T47D (cell line): ENCODE data around the gene SPOCD1.

Experiments used
- DNase-seq, 2 experiments: peaks; one replicate each; pipeline versions ENCODE4 v3.0.0 to v3.0.0-alpha.2; 2011 to 2012; ENCODE audit warnings: low read depth in 1 of 2, low spot score in 1 of 2
- JUND ChIP-seq: IDR thresholded peaks from 2 replicates; pipeline ENCODE4 v1.6.1; 2012; ENCODE audit warnings: low read depth
- in situ Hi-C: cut with HindIII; loops from 2 replicates; pipeline ENCODE4 v1.10.0; 2016; ENCODE audit warnings: low sequenced_read_pairs, low pct_unique_long_range_greater_than_20kb

SPOCD1 gene

DNA sequence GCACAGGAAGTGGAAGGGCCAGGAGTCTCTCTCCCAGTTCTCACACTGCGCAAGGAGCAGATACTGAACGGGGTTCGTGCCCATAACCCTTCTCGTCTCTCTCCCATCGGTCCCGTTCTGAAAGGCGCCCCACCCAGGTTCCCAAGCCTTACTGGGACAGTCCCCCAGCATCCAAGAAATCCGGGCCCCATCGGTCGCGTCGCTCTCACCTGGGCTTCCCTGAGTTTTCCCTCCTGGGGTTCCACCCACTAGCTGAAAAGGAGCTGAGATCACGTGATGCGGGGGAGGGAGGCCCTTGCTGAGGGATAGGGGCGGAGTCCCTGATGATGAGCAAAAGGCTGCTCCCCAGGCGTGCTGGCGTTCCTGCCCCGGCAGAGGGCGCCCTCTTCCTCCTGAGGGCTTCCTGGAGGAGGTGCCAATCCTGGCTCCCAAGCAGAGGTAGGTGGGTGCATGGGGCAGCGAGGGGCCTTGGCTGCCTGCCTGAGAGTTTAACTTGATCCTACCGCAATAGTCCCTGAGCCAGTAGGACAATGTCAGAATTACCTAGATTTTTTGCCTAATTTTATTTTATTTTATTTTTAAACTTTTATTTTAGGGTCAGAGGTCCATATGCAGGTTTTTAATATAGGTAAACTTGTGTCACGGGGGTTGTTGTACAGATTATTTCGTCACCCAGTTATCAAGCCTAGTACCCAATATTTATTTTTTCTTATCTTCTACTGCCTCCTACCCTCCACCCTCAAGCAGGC is at the start of gene SPOCD1:
SPOCD1 (minus strand) TSS at position 271 of the 749 bp plus-strand sequence. CDS start 689 bp downstream, outside the sequence.
- in situ Hi-C loops: no loop called here
- peak; percentile 76 to 96 for DNase-seq
- no peak for TF ChIP-seq JUND

DNA sequence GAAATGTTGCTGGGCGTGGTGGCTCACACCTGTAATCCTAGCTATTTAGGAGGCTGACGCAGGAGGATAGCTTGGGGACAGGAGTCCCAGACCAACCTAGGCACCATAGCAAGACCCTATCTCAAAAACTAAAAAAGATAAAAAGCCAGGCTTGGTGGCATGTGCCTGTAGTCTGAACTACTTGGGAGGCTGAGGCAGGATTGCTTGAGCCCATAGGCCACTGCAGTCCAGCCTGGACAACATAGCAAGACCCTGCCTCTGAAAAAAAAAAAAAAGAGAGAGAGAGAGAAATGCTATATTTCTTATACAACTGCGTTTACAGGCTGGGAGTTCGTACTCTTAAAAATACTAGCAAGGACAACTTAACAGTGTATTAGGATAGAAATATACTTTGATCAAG is 46.2 kb upstream of the SPOCD1 start:
- in situ Hi-C loops: no loop called here
- DNase-seq: no peak
- TF ChIP-seq JUND: no peak

DNA sequence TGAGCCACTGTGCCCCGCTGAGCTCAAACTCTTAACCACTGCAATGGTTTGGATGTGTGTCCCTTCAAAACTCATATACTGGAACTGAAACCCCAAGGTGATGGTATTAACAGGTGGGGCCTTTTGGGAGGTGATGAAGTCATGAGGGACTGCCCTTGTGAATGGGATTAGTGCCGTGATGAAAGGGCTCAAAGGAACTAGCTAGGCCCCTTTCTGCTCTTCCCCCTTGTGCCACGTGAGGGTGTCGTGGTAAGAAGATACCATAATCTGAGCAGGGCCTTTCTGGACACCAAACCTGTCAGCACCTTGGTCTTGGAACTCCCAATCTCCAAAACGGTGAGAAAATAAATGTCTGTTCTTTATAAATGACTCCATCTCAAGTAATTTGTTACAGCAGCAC is 45.5 kb upstream of the SPOCD1 start:
- no peak for TF ChIP-seq JUND
- no peak for DNase-seq
- in situ Hi-C loops: no loop called here

DNA sequence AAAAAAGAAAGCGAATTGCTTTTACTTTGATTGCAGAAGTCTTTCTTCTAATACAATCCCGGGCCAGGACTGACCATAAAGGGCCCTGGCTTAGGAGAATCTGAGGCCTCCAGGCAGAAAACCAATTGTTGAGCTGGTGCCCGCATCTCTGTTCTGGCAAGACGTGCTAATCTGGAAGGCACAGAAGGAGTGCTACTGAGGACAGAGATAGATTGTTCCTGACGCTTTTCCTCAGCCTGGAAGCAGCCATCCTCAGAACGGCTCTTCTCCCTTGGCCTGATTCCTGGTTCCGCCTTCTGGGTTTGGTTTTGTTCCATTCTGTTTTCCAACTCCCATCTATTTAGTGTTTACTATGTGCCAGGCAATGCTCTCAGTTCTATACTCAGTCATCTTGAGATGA is 44.8 kb upstream of the SPOCD1 start:
- no peak for DNase-seq
- in situ Hi-C loops: no loop called here
- no peak for TF ChIP-seq JUND

DNA sequence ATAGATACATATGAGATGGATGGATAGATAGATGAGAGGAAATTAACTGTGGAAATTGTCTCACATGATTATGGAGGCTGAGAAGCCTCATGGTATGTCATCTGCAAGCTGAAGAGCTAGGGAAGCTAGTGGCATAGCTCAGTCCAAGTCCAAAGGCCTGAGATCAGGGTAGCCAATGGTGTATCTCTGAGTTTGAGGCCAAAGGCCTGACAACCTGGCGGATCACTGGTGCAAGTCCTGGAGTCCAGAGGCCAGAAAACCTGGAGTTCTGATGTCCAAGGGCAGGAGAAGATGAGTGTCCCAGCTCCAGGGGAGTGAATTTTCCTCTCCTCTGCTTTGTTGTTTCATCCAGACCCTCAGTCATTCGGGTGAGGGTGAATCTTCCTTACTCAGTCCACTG is 43.9 kb upstream of the SPOCD1 start:
- in situ Hi-C loops: no loop called here
- DNase-seq: no peak
- TF ChIP-seq JUND: no peak

DNA sequence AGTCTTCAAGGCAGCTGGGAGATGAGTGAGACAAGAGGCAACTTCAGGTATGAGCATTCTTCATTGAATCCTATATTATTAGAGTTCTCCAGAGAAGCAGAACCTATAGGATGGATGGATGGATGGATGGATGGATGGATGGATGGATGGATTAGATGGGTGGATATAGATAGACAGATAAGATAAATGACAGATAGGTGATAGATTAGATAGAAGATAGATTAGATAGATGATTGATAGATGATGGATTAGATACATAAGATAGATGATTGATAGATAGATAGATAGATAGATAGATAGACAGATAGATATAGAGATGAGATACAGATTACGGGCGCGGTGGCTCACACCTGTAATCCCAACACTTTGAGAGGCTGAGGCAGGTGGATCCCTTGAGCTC is 43.2 kb upstream of the SPOCD1 start:
- in situ Hi-C loops: no loop called here
- no peak for TF ChIP-seq JUND

DNA sequence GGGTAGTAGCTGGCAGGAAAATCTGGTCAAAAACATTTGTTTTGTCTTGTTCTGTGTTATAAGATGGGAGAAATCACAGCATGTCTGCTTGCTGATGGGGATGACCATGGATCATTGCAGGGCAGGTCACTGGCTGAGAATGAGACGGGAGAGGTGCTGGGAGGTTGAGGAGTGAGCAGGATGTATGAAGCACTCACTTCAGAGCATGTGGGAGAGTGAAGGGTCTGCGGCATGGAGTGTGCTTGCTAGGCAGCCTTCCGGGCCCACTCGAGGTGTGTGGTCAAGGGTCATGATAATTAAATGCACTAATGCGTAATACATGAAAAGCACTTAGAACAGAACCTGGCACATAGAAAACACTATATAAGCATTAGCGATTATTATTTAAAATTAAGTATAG is 42.0 kb upstream of the SPOCD1 start:
- in situ Hi-C loops: no loop called here

More for the DNA sequence above, 43.2 kb upstream of the SPOCD1 start:
- DNase-seq: no peak

DNA sequence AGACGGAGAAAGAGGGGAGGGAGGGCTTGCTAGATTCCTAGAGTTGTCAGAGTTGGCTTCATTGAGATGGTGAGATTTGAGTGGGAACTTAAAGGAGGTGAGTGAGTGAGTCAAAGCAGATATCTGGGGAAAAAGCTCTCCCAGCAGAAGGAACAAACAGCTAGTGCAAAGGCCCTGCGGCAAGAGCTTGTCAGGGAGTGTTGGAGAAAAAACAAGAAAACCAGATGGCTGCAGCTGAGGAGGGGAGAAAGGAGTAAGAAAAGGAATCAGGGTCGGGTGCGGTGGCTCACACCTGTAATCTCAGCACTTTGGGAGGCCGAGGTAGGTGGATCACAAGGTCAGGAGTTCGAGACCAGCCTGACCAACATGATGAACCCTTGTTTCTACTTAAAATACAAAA is 40.3 kb upstream of the SPOCD1 start:
- TF ChIP-seq JUND: no peak
- in situ Hi-C loops: no loop called here
- DNase-seq: no peak

More for the DNA sequence above, 42.0 kb upstream of the SPOCD1 start:
- no peak for DNase-seq
- no peak for TF ChIP-seq JUND

DNA sequence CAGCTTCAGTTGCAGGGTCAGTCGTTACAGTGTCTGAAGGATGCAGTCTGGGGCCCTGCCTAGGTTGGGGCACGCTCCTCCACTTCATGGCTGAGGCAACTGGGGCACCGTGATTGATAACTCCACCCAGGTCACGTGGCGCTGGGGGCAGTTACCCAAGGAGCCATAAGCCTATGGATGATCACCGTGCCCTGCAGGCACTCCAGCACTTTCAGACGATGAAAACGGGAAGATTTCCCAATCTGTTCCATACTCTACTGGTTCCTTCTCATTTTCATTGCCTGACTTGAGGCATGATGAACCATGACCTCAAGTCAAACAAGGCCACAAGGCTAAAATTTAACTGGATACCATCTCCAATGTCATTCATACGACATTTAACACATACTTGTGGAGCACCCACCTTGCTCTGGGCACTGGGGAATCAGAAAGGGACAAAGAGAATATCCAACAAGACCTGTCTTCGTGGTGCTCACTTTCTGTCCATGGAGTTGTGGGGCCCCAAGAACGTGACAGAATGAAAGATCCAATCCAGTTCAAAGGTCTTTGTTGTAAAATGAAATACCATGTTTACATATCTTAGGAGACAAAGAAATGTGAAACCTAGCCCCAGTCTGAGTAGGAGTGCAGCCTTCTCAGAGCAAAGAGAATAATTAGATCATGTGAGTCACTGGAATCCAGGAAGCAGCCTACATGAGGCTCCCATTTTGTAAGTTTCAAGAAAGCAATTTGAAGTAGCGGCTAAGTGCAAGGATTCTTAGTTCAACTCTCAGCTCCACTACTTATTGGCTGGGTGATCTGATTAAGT is 39.4 kb upstream of the SPOCD1 start:
- DNase-seq: peak in 1 of 2 experiments; percentile 45
- in situ Hi-C loops: no loop called here
- TF ChIP-seq JUND: no peak

DNA sequence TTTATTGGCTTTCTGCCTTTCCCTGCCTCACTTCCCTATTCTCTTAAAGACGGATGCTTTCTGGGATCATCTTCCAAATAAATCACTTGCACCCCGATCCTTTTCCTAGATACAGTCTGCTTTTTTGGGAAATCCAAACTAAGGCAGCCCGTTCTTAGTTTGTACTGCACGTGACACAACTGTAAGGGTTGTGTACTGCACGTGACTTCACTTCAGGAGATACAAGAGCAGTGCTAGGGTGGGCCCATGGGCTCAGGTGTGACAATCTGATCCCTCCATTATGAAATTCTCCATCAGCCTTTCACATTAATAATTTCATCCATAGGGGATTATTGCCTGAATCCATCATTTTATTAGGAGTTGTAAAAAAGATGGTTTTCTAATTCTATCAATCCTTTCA is 33.8 kb upstream of the SPOCD1 start:
- no peak for TF ChIP-seq JUND
- in situ Hi-C loops: no loop called here
- DNase-seq: no peak

DNA sequence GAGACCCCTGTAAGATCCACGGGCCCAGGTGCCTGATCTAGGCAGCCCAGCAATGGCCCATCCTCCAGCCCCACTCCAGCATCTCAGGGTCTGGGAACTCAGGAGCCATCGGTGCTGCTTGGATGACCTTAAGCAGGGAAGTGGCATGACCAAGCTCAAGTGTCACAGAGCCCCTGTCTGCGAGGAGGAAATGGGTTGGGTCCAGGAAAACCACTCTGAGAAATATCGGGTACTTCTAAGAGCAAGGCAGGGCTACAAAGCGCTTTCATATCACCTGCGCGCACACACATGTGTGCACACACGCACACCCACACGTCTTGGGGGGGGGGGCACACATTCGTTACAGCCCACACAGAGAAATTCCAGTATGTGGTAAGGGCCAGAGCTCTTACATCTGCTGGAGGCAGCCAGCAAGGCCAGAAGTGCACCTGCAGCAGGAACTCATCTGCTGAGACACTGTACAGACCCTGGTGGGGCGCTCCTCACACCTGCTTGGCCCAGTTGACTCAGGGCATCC is 32.6 kb upstream of the SPOCD1 start:
- no peak for DNase-seq
- in situ Hi-C loops: no loop called here
- TF ChIP-seq JUND: no peak

DNA sequence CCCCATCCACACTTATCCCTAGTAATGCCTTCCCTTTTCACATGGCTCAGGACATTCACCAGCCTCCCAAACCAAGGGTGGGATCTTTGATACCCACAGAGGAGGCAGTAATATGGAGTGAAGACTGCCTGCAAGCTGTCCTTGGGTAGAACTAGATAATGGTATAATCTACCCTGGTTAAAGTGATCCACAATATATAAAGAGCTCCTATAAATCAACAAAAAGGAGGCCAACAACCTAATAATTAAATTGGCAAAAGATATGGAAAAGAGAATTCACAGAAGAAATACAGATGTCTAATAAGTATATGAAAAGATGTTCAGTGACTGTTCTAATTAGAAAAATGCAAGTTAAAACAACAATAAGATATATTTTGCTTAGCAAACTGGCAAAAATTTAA is 30.7 kb upstream of the SPOCD1 start:
- no peak for DNase-seq
- in situ Hi-C loops: no loop called here
- TF ChIP-seq JUND: no peak

DNA sequence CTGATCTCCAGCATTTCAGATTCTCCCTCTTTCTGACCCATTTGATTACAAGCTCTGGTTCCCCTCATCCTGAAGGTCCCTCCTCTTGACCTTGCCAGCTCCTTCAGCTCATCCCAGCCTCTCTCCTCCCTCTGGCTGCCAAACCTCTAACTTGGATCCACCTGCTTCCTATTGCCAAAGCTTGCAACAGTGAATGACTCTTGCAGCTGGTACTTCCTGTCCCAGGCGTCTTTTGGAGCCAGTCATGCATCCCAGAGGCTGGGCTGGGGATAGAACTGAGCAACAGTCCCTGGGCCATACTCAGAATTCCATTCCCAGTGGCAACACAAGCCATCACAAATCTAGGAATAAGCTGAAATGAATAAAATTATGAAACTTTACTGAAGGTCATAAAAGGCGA is 27.7 kb upstream of the SPOCD1 start:
- TF ChIP-seq JUND: no peak
- in situ Hi-C loops: no loop called here
- peak in 1 of 2 experiments; percentile 86 for DNase-seq
